ENCODE results near the gene SULT2A1.
"Not testable (repeated sequence)": the region's sequence is repeated elsewhere in the genome, so short reads cannot be mapped to it uniquely, and the experiment has no call there.

Gene SULT2A1

GRCh38 chr19:47861630-47862029 is 24.5 kb downstream of the SULT2A1 start:
- in situ Hi-C loops (cut with HindIII; ENCODE audit: low sequenced_read_pairs): no loop called here

- in situ Hi-C loops (cut with HindIII; ENCODE audit: low sequenced_read_pairs): no loop called here
Measured at GRCh38 chr19:47860602-47861297, 25.4 kb downstream of the SULT2A1 start.

DNA sequence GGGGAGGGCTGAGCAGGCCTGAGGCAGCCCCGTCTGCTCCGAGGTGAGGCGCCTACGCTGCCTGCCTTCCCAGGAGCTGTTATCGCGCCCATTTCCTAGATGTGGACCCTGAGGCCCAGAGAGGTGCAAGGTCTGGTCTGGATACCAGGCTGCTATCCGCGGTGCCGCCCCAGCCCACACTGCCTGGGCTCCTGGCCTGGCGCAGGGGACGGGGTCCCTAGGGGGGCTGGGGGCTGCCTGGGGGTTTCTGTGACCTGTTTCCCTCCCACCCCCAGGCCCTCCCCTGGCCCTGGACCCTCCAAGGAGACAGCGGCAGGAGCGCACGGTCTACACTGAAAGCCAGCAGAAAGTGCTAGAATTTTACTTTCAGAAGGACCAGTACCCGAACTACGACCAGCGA is 26.3 kb downstream of the SULT2A1 start:
- in situ Hi-C loops (cut with HindIII; ENCODE audit: low sequenced_read_pairs): not testable (repeated sequence)

DNA sequence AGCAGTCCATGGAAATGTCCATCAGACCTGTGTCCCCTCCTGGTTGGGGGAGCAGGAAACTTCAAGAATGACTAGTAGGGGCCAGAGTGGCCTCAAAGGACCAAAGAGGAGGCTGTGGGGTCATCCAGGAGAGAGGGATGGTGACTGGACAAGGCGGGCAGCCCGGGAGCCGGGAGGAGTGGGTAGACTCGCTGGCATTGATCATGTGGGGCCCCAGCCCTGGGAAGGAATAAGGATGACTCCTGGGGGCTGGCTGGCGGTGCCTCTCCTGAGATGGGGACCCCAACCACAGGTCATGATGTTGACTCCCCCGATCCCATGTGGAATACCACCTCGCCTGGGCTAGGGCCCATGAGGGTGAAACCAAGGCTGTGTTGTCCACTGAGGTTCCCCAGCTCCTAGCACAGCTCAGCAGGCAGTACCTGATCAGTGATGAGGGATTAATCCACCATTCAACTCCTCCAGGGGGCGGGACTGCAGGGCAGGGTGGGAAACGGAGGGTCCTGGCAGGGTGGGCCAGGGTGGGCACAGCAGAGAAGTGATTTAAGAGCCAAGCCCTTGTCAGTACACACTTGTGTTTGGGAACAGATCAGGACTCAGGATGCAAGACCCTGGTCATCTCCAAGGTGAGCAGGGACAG is 27.3 kb downstream of the SULT2A1 start, which contains the start of gene TPRX2:
Gene TPRX2, plus strand, starts transcription at position 590 of the 640 bp plus-strand sequence. Its CDS starts 12 bp downstream, at position 602.
- in situ Hi-C loops (cut with HindIII; ENCODE audit: low sequenced_read_pairs): not testable (repeated sequence)

- in situ Hi-C loops (cut with HindIII; ENCODE audit: low sequenced_read_pairs): not testable (repeated sequence)
Measured at GRCh38 chr19:47858231-47858630, 27.9 kb downstream of the SULT2A1 start.

- in situ Hi-C loops (cut with HindIII; ENCODE audit: low sequenced_read_pairs): no loop called here
Measured at GRCh38 chr19:47854459-47854858, 31.7 kb downstream of the SULT2A1 start.

GRCh38 chr19:47853003-47853402 is 33.1 kb downstream of the SULT2A1 start:
- in situ Hi-C loops (cut with HindIII; ENCODE audit: low sequenced_read_pairs): no loop called here

DNA sequence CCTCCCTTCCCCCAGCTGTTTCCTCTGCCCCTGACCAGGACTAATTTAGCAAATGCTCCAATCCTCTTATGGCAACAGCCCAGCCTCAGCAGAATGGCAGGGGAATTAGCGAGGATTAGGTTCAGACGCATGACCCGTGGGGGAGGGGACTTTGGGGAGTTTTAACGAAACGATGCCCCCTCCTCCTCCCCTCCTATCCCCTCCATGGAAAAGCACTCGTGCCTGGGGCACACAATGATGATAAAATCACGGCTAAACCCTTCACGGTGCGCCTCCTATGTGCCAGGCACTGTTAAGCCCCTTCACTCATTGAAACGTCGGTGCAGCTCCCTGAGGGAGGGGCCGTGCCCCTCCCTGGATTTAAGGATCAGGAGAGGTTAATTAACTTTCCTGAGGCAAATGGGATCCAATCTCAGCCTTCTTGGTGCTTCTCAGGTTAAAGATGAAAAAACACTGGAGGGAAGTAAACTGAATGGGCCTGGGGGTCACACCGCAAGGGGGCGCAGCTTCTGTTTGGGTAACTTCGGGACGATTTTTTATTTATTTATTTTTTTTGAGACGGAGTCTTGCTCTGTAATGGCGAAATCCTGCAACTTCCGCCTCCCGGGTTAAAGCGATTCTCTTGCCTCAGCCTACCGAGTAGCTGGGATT is 37.2 kb downstream of the SULT2A1 start:
- in situ Hi-C loops (cut with HindIII; ENCODE audit: low sequenced_read_pairs): no loop called here

- in situ Hi-C loops (cut with HindIII; ENCODE audit: low sequenced_read_pairs): no loop called here
Measured at GRCh38 chr19:47848425-47848822, 37.7 kb downstream of the SULT2A1 start.

DNA sequence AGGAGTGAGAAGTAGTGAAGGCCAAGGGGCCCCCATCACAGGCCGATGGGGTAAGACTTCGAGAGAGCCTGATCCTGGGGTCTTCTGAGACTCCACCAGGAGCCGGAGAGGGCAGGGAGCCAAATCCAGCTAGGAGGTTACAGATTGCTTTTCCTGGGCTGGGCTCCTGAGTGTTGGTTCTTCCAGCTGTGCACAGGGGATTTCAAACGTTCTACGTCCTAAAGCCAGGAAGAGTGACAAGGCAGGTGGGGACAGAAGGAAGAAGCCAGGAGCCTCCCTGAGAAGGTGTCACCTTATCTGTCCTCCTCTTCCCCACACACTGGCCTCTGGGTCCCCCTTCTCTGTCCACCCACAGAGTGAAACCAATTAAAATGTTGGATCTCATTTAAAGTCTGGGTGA is 43.2 kb downstream of the SULT2A1 start:
- in situ Hi-C loops (cut with HindIII; ENCODE audit: low sequenced_read_pairs): no loop called here

- in situ Hi-C loops (cut with HindIII; ENCODE audit: low sequenced_read_pairs): no loop called here
Measured at GRCh38 chr19:47839913-47840312, 46.2 kb downstream of the SULT2A1 start.

DNA sequence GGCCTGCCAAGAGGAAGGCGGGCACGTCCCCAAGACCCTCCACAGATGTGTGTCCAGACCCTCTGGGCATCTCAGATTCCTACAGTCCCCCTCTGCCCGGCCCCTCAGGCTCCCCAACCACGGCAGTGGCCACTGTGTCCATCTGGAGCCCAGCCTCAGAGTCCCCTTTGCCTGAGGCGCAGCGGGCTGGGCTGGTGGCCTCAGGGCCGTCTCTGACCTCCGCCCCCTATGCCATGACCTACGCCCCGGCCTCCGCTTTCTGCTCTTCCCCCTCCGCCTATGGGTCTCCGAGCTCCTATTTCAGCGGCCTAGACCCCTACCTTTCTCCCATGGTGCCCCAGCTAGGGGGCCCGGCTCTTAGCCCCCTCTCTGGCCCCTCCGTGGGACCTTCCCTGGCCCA is 46.7 kb downstream of the SULT2A1 start:
- in situ Hi-C loops (cut with HindIII; ENCODE audit: low sequenced_read_pairs): no loop called here

DNA sequence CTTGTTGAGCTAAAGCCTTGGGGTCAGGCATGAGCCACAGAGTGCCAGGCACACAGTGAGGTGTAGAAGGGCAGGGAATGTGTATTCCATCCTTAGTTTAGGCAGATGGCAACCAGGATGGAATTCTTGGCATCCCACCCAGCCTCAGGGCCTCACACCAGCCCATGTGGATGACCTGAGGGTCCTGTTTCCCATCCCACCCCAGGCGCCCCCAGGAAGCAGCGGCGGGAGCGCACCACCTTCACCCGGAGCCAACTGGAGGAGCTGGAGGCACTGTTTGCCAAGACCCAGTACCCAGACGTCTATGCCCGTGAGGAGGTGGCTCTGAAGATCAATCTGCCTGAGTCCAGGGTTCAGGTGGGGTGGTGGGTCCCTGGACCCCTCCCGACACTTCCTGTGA is 50.1 kb downstream of the SULT2A1 start:
- in situ Hi-C loops (cut with HindIII; ENCODE audit: low sequenced_read_pairs): no loop called here

DNA sequence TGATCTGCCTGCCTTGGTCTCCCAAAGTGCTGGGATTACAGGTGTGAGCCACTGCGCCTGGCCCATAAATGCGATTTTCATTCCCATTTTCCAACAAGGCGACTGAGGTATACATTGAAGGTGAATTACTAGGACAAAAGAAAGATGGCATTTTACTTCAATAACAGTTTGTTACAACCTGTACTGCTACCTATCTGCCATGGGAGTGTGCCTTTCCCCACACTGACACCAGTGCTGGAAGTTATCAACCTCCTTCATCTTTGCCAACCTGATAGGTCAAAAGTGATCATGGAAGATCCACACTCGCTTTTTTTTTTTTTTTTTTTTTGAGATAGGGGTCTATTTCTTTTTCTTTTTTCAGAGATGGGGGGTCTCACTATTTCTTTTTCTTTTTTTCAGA is 53.4 kb downstream of the SULT2A1 start:
- in situ Hi-C loops (cut with HindIII; ENCODE audit: low sequenced_read_pairs): no loop called here

- in situ Hi-C loops (cut with HindIII; ENCODE audit: low sequenced_read_pairs): no loop called here
Measured at GRCh38 chr19:47826800-47827199, 59.3 kb downstream of the SULT2A1 start.

GRCh38 chr19:47824396-47824795 is 61.7 kb downstream of the SULT2A1 start:
- in situ Hi-C loops (cut with HindIII; ENCODE audit: low sequenced_read_pairs): no loop called here

DNA sequence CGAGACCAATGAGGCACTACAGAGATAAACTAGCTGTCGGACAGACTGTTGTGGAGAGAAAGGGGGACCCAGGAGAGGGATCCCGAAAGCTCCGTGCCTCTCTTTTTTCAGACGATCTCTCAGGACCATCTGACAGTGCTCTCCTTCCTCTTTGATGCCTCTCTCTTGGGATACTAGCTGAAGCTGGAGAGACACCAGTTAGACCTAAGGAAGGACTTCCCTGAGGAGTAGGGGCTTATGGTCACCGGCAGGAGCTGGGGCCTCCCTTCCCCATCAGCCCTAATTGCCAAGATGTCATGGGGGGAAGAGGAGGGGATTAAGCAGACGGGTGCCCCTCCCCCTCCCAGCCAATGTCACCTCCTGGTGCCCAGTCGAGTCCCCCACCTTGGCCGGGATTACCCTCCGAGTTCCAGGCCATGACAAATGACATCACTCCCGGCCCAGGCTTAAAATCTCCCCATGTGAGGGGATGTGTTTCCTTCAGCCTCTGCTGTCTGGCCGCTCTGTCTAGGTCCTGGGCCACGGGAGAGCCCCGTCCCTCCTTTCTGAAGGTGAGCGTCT is 64.6 kb downstream of the SULT2A1 start, which contains the start of gene CRX:
Gene CRX, plus strand, starts transcription at position 478 of the 561 bp plus-strand sequence. CDS start 12,507 bp downstream, outside the sequence.
- in situ Hi-C loops (cut with HindIII; ENCODE audit: low sequenced_read_pairs): no loop called here

All from endothelial cell of hepatic sinusoid (primary cell).